ENCODE data around the gene NEURL1B. TPM values are rescaled to one million over a fixed set of nuclear protein-coding genes. Genes with fewer than 3 reads are reported as not detected.

The NEURL1B gene
- total RNA-seq, 3 donors from 2014 or later, result 0.03 to 0.13 (median 0.05) TPM

DNA sequence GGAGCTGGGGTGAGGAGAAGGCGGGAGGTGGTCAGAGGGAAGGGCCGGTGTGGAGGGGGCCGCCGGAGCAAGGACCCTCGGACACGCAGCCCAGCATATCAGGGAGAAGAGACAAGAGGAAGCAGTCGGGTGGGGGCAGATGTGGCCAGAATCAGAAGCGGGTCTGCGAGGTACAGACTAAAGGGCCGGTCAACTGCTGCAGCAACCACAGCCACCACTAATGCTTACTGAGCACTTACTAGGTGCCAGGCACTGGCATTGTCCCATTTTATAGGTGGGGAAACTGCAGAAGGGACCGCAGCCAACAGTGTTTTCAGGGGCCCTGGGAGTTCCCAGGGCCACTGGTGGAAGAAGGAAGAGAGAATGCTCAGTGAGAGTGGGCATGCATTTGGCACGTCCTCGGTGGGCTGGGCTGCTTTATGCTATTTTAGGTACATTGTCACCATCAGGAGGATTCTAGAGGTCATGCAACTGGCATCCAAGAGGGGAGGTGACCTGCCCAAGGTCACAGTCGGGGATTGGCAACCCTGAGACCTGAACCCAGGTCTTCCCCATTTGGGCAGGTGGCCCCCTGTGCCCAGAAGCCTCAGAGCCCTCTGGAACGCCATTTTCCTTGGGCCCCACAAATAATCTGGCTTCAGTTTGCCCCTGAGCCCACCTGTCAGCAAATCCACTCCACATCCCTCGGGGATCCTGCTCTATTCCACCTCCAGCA, 76.6 kb downstream of the NEURL1B start:
- Mint-ChIP-seq H3K4me3 (no peak overlapping the region), H3K9me3 (no peaks in the 10 kb centered on the region), H3K36me3 (ENCODE audit: insufficient read depth) (no peaks in the 10 kb centered on the region), H3K4me1 (ENCODE audit: low read depth) (peaks cover 14% of the 10 kb centered on the region), H3K27me3 (ENCODE audit: low read depth) (peaks cover 8% of the 10 kb centered on the region)
- ATAC-seq (no peak), DNase-seq (no peak)

DNA sequence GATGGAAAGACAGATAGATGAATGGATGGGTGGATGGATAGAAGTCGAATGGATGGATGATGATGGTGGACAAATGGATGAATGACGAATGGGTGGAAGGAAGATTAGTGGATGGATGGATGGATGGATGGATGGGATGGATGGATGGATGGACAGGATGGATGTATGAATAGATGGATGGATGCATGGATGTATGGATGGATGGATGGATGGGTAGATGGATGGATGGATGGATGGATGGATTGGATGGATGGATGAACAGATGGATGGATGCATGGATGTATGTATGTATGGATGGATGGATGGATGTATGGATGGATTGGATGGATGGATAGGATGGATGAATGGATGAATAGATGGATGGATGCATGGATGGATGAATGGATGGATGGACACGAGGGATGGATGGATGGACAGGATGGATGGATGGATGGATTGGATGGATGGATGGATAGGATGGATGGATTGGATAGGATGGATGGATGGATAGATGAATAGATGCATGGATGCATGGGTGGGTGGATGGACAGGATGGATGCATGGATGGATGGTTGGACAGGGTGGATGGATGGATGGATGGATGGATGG, 77.6 kb downstream of the NEURL1B start:
- Mint-ChIP-seq H3K9me3 (no peaks in the 10 kb centered on the region), H3K4me1 (ENCODE audit: low read depth) (peaks cover 18% of the 10 kb centered on the region), H3K27me3 (ENCODE audit: low read depth) (peaks cover 4% of the 10 kb centered on the region), H3K36me3 (ENCODE audit: insufficient read depth) (no peaks in the 10 kb centered on the region), H3K4me3 (no peak overlapping the region)
- no peak for ATAC-seq
- no peak for DNase-seq

DNA sequence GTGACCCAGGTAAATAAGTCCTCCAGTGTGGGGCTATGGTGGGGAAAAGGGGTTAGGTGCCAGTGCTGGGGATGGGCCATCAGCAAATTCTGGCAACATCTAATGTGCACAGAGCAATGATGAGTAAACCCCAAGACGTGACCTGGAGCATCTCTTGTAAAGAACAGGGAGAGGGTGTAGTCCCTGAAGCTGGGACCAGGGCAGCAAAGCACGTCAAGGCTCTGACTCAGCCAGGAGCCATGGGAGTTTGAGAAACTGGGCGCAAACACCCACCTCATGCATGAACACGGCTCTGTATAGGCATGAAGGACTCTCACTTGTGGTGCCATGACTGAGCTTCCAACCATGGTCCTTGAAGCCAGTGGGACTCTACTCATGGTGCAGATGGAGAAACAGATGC, 78.1 kb downstream of the NEURL1B start:
- H3K27me3 Mint-ChIP-seq (ENCODE audit: low read depth), result peaks cover 4% of the 10 kb centered on the region
- H3K36me3 Mint-ChIP-seq (ENCODE audit: insufficient read depth), result no peaks in the 10 kb centered on the region
- DNase-seq (no peak), ATAC-seq (no peak)
- H3K4me1 Mint-ChIP-seq (ENCODE audit: low read depth), result peaks cover 18% of the 10 kb centered on the region
- no peak overlapping the region for H3K4me3 Mint-ChIP-seq
- no peaks in the 10 kb centered on the region for H3K9me3 Mint-ChIP-seq

DNA sequence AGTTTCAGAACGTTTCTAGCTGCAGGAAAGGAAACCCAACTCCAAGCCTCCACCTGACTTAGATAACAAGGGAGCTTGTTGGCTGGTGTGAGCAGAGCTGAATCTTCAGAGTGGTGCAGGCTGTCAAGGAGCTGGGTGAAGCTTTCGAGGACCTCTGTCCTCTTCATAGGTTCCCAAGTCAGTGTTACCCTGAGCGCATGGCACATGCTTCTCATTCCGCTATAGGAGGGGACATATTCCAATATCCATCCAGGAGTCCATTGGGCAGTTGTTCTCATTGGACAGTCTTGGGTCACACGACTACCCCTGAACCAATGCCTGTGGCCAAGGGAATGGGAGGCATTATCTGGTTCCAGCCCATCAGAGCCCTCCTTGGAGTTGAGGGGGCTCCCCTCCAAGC, 79.6 kb downstream of the NEURL1B start:
- ATAC-seq (no peak), DNase-seq (no peak)
- Mint-ChIP-seq H3K4me3 (no peak overlapping the region), H3K9me3 (no peaks in the 10 kb centered on the region), H3K27me3 (ENCODE audit: low read depth) (peaks cover 4% of the 10 kb centered on the region), H3K4me1 (ENCODE audit: low read depth) (peaks cover 18% of the 10 kb centered on the region), H3K36me3 (ENCODE audit: insufficient read depth) (no peaks in the 10 kb centered on the region)

DNA sequence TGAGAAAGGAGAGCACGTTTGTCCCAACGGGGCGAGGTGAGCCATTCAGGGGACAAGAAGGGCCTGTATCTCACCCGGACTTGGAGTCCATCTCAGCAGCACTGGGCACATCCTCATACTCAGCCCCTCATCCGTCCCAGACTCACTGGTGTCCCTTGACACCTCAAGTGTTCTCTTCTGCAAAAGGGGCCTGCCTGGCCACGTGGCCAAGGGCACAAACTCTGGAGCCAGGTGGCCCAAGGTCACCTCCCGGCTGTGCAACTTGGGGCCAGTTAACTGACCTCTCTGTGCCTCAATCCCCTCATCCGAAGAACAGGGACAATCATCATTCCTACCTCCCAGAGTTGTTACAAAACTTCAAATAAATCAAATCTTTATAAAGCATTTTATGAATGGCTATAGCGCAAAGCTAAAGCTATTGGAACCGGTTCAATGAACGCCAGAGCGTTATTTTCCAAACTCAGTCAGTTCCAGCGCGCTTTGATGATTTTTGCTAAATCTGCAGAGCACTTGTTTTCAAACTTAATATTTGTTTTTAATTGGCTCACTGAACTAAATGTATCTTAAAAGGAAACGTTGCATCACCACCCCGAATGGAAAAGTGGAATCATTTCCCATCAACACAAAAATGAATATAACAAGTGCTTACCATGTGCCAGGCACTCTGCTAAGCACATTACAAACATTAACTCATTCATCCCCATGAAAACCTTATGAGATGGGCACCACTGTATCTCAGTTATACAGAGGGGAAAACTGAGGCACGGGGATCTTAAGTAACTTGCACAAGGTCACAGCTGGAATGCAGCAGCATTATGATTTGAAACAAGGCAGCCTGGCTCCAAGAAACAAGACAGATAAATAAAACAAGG, 80.6 kb downstream of the NEURL1B start:
- peak in 1 of 2 donors; percentile 44 for ATAC-seq
- Mint-ChIP-seq H3K4me3 (peak overlapping the region; percentile 48), H3K36me3 (ENCODE audit: insufficient read depth) (no peaks in the 10 kb centered on the region), H3K27me3 (ENCODE audit: low read depth) (peaks cover 4% of the 10 kb centered on the region), H3K9me3 (no peaks in the 10 kb centered on the region), H3K4me1 (ENCODE audit: low read depth) (peaks cover 18% of the 10 kb centered on the region)
- no peak for DNase-seq

DNA sequence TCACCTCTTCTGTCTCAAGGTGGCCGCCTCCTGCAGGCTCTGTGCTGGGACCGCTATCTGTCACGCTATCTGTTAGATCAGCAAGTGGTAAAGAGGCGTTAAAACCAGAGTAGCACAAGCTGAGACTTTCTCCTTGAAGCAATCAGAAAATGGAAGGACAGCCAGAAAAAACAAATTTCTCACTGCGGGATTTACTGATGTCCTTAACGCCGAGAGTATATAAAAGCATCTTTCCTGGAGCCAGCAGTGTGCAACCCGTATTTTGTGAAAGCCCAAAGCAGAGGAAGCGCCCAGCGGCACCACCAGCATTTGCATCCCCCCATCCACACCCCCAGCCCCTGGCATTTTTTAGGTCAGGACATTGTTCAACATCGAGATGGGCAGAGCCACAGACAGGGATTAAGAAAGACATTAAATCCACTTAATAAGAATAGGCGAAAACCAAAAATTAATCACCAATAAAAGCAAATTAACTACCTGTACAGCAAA, 81.3 kb downstream of the NEURL1B start:
- DNase-seq, result no peak
- peaks cover 18% of the 10 kb centered on the region for H3K4me1 Mint-ChIP-seq (ENCODE audit: low read depth)
- ATAC-seq, result peak in 1 of 2 donors; percentile 76
- H3K9me3 Mint-ChIP-seq, result no peaks in the 10 kb centered on the region
- H3K4me3 Mint-ChIP-seq, result peak overlapping the region; percentile 48
- no peaks in the 10 kb centered on the region for H3K27me3 Mint-ChIP-seq (ENCODE audit: low read depth)
- H3K36me3 Mint-ChIP-seq (ENCODE audit: insufficient read depth), result no peaks in the 10 kb centered on the region

DNA sequence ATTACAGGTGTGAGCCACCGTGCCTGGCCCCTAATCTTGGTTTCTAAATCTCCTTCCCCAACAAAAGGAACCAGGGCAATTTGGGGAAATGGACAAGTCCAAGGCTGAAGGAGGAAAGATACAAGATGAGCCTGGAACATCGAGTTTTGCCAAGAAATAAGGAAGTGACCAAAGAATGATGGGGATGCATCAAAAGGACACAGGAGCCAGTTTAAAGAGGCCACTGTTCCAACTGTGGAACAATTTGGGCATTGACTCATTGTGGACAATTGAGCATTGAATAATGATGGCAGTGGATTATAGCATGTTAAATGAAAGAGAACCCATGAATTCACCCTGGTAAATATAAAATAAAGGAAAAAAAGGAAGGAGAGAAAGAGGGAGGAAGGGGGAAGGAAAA, 82.4 kb downstream of the NEURL1B start:
- ATAC-seq, result no peak
- Mint-ChIP-seq H3K27me3 (ENCODE audit: low read depth) (no peaks in the 10 kb centered on the region), H3K4me3 (no peak overlapping the region), H3K36me3 (ENCODE audit: insufficient read depth) (no peaks in the 10 kb centered on the region), H3K4me1 (ENCODE audit: low read depth) (peaks cover 18% of the 10 kb centered on the region), H3K9me3 (no peaks in the 10 kb centered on the region)
- no peak for DNase-seq

DNA sequence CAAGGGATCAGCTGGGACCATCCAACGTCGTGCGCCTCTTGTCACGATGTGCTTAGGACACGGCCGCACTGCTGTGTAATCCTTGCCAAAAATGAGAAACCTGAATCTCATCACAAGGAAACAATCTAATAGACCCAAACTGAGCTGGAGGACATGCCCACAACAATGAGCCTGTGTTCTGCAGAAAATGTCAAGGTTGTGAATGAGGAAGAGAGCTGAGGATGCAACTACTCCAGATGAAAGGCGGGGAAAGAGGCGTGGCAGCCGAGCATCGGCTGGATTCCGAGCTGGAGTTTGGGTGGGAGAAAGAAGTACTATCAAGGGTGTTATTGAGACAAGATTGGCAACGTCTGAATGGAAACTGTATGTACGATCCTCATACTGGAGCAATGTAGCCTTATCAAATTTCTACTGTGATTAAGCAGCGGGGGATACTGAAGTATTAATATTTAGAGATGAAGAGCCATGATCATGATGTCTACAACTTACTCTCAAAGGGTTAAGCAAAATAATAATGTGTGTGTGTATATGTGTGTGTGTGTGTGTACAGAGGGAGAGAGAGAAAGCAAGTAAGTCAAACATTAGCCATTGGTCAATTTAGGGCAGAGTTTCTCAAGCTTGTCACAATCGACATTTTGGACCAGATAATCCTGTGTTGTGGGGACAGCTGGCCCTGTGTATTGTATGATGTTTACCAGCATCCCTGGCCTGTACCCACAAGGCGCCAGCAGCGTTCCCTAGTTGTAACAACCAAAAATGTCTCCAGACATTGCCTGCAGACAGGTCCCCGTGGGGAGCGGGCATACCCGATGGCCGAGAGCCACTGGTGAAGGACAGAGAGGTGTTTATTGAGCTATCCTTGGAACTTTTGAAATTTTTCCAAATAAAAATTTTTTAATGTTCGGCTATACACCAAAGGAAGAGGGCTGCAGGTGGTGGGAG, 83.5 kb downstream of the NEURL1B start:
- DNase-seq, result no peak
- Mint-ChIP-seq H3K36me3 (ENCODE audit: insufficient read depth) (no peaks in the 10 kb centered on the region), H3K4me3 (no peak overlapping the region), H3K4me1 (ENCODE audit: low read depth) (peaks cover 18% of the 10 kb centered on the region), H3K9me3 (no peaks in the 10 kb centered on the region), H3K27me3 (ENCODE audit: low read depth) (no peaks in the 10 kb centered on the region)
- no peak for ATAC-seq

DNA sequence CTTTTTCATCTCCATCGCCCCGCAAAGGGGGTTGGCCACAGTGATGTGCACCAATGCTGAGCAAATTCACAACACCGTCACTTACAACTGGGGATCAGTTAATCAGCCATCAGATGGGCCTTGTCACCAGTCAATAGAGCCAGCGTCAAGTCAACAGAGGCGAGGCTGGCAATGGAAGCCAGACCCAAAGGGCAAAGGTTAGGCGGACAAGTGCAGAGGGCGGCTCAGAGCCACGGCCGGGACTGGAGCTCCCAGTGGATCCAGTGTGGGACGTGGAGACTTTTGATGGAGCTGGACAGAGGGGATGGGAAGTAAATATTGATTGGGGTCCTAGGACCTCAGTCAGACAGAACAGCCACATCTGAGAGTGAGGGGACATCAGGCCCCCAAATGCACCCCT, 84.2 kb downstream of the NEURL1B start:
- no peaks in the 10 kb centered on the region for H3K36me3 Mint-ChIP-seq (ENCODE audit: insufficient read depth)
- no peaks in the 10 kb centered on the region for H3K9me3 Mint-ChIP-seq
- H3K4me3 Mint-ChIP-seq, result no peak overlapping the region
- ATAC-seq (no peak), DNase-seq (no peak)
- no peaks in the 10 kb centered on the region for H3K27me3 Mint-ChIP-seq (ENCODE audit: low read depth)
- H3K4me1 Mint-ChIP-seq (ENCODE audit: low read depth), result peaks cover 18% of the 10 kb centered on the region

DNA sequence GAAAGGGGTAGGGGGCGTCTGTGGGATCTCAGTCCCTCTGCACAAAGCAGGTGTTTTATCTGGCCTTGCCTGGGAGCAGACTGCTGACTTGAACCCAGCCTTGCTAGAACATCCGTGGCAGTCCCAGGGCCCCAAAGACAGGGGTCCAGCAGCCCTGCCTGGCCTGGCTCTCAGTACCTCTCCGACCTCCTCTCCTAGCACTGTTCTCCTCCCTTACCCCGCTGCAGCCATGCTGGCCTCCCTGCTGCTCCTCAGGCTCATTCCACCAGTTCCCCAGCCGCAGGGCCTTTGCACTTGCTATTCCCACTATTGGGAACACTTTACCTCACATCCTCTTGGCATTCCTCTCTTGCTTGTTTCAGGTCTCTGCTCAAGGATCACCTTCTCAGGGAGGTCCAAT, 84.7 kb downstream of the NEURL1B start:
- no peak overlapping the region for H3K4me3 Mint-ChIP-seq
- no peaks in the 10 kb centered on the region for H3K27me3 Mint-ChIP-seq (ENCODE audit: low read depth)
- ATAC-seq (no peak), DNase-seq (no peak)
- peaks cover 18% of the 10 kb centered on the region for H3K4me1 Mint-ChIP-seq (ENCODE audit: low read depth)
- H3K36me3 Mint-ChIP-seq (ENCODE audit: insufficient read depth), result no peaks in the 10 kb centered on the region
- no peaks in the 10 kb centered on the region for H3K9me3 Mint-ChIP-seq

DNA sequence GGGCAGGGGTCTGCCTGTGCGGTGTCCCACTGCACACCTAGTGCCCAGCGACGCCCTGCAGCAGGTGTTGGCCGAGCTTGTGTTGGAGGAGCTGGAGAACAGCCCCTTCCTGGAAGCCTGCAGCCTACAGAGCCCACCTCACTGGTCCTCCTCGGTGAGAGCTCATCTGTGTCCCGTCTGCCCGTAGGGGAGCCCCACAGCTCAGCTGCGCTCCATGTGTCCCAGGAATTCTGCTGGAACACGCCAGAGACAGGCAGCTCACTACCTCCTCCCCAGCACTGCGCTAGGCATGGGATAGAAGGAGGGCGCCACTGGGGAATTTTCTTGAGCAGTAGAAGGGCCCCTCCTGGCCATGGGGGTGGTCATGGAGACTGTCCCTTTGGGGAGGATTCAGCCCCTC, 85.9 kb downstream of the NEURL1B start:
- no peaks in the 10 kb centered on the region for H3K36me3 Mint-ChIP-seq (ENCODE audit: insufficient read depth)
- no peaks in the 10 kb centered on the region for H3K27me3 Mint-ChIP-seq (ENCODE audit: low read depth)
- H3K4me1 Mint-ChIP-seq (ENCODE audit: low read depth), result peaks cover 10% of the 10 kb centered on the region
- H3K9me3 Mint-ChIP-seq, result no peaks in the 10 kb centered on the region
- DNase-seq (no peak), ATAC-seq (no peak)
- H3K4me3 Mint-ChIP-seq, result no peak overlapping the region

DNA sequence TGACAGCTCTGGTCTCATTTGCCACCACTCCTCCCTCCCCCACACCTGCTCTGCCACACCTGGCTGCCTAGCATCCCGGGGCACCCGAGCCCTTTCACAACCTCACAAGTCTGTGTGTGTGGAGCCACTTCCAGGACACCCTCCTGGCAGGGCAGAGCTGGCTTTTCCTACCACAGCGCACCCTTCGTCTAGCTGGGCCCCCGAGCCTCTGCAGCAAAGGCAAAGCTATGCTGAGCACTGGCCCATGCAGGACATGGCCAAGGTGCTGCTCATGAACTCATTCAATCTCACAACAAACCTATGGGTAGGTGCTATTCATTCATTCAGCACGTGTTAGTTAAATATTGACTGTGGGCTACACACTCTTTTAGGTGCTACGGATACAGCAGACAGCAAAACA, 86.5 kb downstream of the NEURL1B start:
- Mint-ChIP-seq H3K9me3 (no peaks in the 10 kb centered on the region), H3K4me3 (no peak overlapping the region), H3K27me3 (ENCODE audit: low read depth) (no peaks in the 10 kb centered on the region), H3K4me1 (ENCODE audit: low read depth) (peaks cover 4% of the 10 kb centered on the region), H3K36me3 (ENCODE audit: insufficient read depth) (no peaks in the 10 kb centered on the region)
- ATAC-seq, result no peak
- DNase-seq, result no peak

DNA sequence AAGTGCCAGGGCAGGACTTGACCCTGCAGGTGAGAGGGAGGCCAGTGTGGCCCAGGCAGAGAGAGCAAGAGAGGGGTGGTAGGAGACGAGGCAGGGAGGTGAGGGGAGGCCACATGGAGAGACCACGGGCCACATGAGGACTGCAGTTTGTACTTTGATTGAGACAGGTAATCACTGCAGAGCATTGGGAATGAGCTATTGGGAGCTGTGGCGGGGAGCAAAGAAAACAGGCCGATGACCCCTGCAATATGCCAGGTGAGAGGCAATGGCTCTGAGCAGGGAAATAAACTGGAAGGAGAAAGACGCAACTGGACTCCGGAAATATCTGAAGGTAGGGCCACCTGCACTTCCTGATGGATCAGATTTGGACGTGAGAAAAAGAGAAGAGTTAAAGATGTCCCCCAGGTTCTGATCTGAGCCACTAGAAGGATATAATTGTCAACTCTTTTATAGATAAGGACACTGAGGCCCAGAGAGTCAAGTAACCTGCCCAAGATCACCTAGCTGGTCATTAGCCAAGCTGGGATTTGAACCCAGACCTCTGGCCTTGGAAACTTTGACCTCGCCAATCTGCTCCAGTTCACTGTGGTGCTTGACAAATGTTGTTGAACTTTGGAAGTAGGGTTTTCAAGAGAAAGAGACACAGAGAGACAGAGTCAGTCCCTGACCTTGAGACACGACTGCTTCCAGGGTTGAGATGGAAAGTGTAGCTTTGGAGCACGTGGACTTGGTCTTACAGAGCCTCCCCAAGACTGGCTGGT, 87.6 kb downstream of the NEURL1B start:
- Mint-ChIP-seq H3K4me1 (ENCODE audit: low read depth) (no peaks in the 10 kb centered on the region), H3K4me3 (no peak overlapping the region), H3K27me3 (ENCODE audit: low read depth) (no peaks in the 10 kb centered on the region), H3K9me3 (no peaks in the 10 kb centered on the region), H3K36me3 (ENCODE audit: insufficient read depth) (no peaks in the 10 kb centered on the region)
- DNase-seq, result no peak
- no peak for ATAC-seq

Measured in activated T-cell treated with anti-CD3 and anti-CD28 coated beads, Interleukin-2, amount 50 U/mL, for 4 hours (primary cell).